HG03558 (cell line): Measurements from ENCODE around the gene NTNG2.
"Not testable (repeated sequence)": the region's sequence is repeated elsewhere in the genome, so short reads cannot be mapped to it uniquely, and the experiment has no call there.

Source experiments
- ATAC-seq: cut with Tn5 transposase; IDR thresholded peaks from one replicate; pipeline ENCODE4 v1.9.1; 2021; ENCODE audit warnings: moderate number of reproducible peaks; ENCODE audit not compliant: unreplicated experiment; ENCODE audit errors: extremely low read depth

Gene NTNG2

DNA sequence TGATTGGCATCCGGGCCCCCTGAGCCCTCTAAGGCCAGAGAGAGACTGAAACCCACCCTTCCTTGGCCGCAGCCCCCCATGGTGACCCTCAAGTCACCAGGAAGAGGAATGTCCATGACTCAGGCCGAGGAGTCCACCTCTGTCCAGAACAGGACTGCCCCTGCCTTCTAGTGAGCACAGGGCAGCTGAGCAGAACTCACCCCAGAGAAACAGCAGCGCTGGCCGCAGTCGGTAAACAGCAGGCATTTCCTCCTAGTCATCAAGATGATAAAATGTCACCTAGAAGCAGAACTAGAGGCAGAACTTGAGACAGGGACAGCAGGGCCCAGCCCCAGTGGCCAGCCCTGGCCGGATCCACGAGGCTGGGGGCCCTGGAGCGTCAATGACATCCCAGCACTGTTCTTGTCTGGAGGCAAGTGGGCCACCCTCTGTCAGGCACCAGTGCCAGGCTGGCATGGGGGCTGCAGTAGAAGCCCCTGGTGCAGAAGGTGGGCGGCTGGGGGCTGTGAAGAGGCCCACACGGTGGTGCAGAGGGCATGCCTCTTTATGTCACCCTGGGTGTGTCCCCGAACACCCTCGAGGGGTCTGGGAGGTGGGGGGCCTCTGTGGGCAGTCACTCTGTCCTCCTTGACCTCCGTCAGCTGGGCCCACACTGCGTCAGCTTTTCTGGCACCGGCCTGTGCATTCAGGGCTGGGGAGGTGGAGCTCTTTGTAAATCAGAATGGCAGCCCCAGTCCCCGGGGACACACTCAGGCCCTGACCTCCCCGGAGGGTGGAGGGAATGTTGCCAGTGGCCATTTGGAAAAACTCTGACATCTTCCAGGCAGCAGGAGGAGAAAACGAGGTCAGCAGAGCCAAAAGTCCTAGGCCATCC is 83.0 kb downstream of the NTNG2 start:
- ATAC-seq = no peak

DNA sequence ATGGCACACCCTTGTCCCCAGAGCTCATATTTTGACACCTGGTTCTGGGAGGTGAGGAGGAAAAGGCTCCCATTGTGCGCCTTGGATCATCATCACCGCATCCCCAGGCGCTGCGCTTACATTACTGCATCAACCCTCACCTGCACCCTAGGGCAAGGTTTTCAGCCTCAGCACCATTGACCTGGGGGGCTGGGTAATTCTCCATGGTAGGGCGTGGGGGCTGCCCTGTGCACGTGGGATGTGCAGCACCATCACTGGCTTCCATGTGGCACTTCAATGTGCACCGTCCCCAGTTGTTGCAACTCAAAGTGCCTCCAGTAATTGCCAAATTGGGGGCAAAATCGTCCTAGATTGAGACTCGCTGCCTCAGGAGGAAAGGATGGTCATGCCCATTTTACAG is 83.6 kb downstream of the NTNG2 start:
- no peak for ATAC-seq

DNA sequence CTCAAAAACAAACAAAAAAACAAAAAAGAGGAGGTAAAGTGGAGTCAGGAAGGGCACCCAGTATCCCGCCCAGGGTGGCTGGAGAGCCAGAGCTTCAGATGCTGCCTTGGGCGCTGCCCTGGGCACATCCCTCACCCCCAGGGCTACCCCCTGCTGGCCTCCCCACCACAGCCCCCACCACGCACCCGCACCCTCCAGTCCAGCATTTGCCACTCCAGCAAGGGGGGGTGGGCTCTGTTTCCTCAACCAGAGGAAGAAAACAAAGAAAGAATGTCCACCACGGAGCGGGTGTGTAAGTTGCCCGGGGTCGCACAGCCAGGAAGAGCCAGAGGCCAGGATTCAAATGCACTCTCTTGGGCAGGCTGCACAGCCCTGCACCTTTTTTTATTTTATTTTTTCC is 86.1 kb downstream of the NTNG2 start:
- ATAC-seq = no peak

DNA sequence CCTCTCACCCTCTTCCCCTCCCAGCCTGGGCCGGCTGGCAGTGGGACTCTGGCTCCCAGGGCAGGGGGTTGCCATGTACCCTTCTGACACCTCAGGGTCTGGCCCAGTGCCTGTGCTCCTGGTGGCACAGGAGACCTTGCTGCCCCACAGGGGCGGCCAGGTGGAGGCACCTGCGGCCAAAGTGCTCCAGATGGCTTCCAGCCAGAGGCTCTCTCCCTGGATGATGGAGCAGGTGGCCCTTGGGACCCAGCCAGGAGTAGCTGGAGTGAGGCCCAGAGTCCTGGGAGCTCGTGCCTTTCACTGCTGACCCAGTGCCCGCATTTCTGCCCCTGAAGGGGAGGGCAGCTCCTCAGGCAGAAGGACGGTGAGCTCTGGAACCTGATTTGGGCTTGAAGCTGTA is 87.3 kb downstream of the NTNG2 start:
- ATAC-seq = no peak

DNA sequence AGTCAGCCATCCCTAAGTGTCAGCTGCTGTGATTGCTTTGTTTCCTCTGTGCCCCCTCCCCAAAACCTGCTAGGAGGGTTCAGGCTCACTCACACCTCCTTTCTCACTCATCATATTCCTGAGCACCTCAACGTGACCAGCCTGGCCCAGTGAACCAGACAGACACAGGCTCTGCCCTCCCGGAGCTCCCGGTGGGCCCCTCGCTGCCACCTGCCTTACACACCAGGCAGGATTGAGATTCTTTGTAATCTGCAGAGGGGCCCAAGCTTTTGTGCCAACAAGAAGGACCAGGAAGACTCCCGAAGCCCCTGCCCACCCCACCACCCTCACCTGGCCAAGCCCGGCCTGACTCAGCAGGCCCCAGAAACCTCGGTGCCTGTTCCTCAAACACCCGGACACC is 87.8 kb downstream of the NTNG2 start:
- no peak for ATAC-seq

GRCh38 chr9:132250324-132251262 is 88.7 kb downstream of the NTNG2 start:
- ATAC-seq = no peak

GRCh38 chr9:132260846-132261245 is 99.0 kb downstream of the NTNG2 start:
- no peak for ATAC-seq

- no peak for ATAC-seq
Measured at GRCh38 chr9:132266017-132266416, 104.2 kb downstream of the NTNG2 start.

- no peak for ATAC-seq
Measured at GRCh38 chr9:132267660-132268059, 105.8 kb downstream of the NTNG2 start.

DNA sequence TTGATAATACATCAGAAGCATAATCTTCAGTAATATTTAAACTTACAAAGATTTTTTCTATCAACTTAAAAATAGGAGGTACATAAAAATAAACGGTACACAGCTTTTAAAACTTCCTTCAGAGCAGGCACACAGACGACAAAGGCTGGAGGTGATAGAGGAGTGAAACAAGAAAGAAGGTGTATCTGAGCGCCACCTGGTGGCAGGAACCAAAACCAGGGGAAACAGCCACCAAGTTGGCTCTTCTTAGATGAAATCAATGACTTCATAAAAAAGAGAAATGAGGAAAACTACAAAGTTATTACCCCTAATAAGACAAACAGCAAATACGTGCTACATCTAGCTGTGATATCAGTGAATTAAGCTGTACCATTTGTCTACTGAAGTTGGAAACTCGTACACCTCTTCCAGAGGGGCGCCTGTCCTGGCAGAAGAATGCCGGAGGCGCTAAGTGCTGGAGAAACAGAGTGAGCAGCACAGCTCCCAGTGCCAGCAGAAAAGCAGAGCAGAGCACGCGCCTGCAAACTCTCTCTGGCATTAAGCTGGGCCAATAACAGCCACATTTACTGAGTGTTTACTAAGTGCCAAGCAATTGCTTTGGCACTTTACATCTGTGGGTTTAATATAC is 107.0 kb downstream of the NTNG2 start:
- ATAC-seq = no peak

GRCh38 chr9:132269704-132270516 is 108.1 kb downstream of the NTNG2 start:
- ATAC-seq = not testable (repeated sequence)

DNA sequence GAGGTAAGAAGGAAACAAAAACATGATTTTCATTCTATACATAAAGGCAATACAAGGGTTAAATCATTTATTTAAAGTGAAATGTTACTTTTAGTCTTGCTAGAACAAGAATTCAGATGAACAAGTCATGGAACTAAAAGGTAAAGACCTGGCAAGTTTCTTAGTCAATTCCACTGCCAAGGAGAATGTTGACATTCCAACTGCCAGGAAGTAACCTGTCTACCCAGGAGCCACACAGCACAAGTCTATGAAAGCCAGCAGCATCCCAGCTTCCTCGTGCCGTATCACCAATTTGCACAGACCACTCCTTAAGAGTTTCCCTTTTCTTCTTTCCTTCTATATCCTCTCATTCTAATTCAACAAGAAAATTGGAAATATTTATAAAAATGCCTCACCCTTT is 113.0 kb downstream of the NTNG2 start:
- no peak for ATAC-seq

GRCh38 chr9:132283165-132283564 is 121.3 kb downstream of the NTNG2 start:
- no peak for ATAC-seq

DNA sequence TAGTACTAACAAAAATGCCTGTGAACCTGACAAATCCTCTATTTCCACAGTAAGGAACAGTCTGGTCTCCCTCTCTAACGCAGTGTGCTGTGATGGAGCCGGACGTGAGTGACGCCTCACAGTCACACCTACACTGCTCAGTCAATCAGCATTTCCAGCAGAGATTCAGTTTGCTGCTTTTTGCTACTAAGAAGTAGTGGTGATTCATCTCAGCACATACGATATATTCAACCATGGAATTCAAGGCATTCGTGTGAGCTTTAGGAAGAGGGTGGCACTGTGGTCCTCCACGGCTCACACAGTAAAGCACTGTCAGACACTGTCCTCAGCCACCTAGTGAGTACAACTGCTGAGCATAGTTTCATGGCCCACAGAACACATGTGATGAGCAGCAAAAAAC is 122.0 kb downstream of the NTNG2 start:
- no peak for ATAC-seq

DNA sequence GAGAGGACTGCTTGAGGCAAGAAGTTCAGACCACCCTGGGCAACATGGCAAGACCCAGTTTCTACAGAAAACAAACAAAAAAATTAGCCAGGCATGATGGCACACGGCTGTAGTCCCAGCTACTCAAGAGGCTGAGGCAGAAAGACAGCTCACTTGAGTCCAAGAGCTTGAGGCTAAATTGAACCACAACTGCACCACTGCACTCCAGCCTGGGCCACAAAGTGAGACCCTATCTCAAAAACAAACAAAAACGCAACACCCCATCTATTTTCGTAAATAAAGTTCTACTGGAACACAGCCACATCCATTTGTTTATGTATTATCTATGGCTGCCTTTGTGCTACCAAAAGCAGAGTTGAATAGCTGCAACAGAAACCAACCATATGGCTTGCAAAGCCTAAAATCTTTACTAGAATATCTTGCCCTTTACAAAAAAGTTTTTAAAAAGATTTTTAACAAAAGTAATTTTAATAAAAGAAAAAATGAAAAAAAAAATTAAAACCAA is 125.5 kb downstream of the NTNG2 start:
- ATAC-seq = no peak

DNA sequence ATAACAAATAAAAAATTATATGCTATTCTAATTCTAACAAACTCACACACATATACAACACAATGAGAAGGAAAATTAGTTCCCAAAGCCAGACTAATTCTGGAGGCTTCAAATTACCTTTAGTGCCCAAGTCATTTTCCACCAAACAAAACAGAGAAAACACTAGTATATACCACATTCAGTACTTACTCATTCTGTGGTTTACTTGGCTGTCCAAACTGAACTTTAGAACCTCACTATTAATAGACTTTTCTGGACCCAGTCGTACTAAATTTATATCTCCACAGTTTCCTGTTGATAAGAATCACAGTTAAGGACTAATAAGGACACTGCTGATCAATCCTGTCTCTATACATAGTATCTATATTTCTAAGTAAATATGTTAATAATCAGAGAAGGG is 126.5 kb downstream of the NTNG2 start:
- no peak for ATAC-seq

GRCh38 chr9:132288966-132289365 is 127.1 kb downstream of the NTNG2 start:
- no peak for ATAC-seq

DNA sequence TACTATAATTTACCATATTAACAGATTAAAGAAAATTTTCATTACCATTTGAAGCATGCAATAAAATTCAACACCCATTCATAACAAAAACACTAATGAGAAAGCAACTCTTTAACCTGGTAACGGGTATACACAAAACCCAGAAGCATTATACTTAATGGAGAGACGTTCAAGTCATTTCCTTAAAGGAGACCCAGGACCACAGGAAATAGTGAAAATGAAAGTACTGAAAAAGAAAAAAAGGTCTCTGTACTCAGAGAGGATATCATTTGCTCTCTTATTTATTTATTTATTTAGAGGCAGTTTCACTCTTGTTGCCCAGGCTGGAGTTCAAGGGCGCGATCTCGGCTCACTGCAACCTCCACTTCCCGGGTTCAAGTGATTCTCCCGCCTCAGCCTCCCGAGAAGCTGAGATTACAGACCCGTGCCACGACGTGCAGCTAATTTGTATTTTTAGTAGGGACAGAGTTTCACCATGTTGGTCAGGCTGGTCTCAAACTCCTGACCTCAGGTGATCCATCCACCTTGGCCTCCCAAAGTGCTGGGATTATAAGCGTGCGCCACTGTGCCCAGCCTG is 131.4 kb downstream of the NTNG2 start:
- no peak for ATAC-seq
